GM12801 (cell line): ENCODE results near the gene SPAG8.

Experiments
- TF ChIP-seq, protein P1 (sequence below): IDR thresholded peaks from one replicate; pipeline ENCODE4 v1.5.1; 2011; ENCODE audit warnings: control low read depth; ENCODE audit not compliant: insufficient read length; ENCODE audit errors: extremely low read depth

SPAG8 gene, protein sequence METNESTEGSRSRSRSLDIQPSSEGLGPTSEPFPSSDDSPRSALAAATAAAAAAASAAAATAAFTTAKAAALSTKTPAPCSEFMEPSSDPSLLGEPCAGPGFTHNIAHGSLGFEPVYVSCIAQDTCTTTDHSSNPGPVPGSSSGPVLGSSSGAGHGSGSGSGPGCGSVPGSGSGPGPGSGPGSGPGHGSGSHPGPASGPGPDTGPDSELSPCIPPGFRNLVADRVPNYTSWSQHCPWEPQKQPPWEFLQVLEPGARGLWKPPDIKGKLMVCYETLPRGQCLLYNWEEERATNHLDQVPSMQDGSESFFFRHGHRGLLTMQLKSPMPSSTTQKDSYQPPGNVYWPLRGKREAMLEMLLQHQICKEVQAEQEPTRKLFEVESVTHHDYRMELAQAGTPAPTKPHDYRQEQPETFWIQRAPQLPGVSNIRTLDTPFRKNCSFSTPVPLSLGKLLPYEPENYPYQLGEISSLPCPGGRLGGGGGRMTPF

DNA sequence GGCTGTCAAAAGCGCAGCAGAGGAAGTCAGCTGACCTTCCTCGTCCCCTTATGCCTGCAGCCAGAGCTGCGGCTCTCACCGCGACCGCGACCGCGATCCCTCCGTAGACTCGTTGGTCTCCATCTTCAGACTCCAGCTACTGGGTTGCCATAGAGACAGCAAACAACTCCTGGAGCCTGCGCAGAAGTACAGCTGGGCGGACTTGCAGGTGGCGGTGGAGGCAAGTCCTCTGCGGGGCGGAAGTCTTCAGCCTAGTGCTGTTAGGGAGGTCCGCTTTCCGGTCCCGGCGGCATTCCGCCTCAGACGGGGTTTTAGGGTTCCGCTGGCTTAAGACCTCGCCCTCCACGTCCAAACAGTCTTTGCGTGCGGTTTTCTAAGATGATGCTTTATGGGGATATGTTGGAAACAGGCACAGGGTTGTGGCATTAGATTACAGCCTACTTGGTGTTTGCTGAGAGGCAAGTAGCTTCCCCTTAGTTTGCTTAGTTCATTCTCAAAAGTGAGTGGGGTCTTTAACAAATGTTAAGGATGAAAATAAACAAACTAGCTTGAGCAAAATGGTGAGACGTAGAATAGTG lies at the start of gene SPAG8:
Gene SPAG8, minus strand, starts transcription at position 238 of the 578 bp plus-strand sequence. Its CDS starts 115 bp downstream, at position 123.
- TF ChIP-seq, protein P1, sequence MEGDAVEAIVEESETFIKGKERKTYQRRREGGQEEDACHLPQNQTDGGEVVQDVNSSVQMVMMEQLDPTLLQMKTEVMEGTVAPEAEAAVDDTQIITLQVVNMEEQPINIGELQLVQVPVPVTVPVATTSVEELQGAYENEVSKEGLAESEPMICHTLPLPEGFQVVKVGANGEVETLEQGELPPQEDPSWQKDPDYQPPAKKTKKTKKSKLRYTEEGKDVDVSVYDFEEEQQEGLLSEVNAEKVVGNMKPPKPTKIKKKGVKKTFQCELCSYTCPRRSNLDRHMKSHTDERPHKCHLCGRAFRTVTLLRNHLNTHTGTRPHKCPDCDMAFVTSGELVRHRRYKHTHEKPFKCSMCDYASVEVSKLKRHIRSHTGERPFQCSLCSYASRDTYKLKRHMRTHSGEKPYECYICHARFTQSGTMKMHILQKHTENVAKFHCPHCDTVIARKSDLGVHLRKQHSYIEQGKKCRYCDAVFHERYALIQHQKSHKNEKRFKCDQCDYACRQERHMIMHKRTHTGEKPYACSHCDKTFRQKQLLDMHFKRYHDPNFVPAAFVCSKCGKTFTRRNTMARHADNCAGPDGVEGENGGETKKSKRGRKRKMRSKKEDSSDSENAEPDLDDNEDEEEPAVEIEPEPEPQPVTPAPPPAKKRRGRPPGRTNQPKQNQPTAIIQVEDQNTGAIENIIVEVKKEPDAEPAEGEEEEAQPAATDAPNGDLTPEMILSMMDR = no peak

DNA sequence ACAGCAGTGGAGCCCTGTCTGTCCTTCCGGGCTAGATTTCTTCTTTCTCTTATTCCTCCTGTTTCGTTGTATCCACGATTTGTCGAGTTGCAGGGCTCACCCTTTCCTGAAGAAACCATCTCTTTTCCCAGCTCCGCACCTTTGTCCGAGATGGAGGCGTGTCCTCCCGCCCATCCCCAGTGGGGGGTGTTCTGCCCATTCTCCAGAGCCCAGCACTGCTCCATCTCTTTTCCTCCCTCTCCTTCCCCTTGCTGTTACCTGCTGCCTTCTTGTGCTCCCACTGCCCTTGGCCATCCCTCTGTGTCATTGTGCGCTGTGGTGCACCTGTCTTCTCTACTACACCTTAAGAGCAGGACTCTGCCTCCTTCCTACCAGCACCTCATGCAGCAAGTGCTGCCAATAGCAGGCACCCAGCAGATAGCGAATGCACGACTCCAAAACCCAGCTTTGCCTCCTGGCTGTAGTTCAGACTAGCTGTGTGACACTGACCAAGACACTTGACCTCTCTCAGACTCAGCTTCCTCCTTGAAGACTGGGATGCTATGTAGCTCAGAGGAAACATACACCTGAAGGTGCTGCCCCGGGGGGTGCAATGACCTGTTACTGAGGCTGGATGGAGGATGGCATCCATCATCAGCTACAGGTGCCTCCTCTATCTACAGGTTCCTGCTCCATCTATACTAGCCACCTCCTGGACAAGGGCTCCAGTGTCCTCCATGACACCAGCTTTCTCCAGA lies 49.3 kb upstream of the SPAG8 start:
- TF ChIP-seq, protein P1 = no peak

DNA sequence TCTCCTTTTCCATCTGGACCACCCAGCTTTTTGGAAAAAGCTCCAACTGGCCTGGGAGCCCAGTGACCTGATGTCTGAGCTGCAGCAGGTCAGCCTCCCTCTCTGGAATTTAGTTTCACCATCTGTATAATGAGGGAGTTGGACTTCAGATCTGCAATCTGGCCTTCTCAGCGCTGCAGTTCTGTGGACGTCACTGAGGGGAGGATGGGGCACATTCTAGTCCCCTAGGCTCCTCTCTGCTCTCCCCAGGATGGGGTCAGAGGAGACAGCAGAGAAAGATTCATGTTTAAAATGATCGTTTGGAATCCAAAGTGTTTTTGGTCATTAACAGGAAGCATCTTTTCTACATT lies 47.9 kb upstream of the SPAG8 start:
- TF ChIP-seq, protein P1 = no peak

DNA sequence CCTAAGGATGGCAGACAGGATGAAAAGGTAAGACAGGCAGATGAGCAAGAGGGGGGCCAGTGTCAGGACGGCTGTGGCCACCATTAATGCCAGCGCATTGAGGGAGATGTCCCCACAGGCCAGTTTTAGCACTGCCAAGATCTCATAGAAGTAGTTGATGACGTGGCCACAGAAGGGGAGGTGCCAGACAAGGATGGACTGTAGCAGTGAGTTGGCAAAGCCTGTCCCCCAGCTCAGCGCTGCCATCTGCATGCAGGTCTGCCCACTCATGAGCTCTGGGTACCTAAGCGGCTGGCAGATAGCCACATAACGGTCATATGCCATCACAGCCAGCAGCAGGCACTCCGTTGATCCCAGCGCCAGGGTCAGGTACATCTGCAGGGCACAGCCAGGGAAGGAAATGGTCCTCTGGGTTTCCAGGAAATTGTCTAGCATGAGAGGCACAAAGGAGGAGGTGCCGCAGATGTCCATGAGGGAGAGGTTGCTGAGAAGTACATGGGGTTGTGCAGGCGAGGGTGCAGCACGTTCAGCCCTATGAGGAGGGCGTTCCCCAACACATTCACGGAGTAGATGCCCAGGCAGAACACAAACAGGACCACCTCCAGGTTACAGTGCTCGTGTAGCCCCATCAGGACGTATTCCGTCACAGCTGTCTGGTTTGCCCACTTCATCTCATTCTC lies 47.4 kb upstream of the SPAG8 start:
- TF ChIP-seq, protein P1 = no peak

DNA sequence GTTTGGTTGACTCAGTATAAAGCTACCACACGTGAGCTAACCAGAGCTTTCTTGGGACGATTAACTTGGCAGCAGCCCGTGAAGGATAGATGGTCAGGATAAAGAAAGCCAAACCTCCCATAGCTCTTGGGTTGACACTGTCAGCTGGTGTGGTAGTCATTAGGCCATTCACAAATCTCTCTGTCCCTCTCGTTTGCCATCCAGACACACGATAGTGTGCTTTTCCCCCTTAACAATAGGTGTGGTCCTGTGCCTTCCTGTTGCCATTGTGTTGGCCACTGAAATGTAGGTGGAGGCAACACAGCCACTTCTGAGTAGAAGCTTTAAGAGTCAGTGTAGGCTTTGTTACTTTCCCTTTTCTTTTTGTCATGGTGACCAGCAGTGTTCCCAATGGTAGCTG lies 46.4 kb upstream of the SPAG8 start:
- TF ChIP-seq, protein P1 = no peak

DNA sequence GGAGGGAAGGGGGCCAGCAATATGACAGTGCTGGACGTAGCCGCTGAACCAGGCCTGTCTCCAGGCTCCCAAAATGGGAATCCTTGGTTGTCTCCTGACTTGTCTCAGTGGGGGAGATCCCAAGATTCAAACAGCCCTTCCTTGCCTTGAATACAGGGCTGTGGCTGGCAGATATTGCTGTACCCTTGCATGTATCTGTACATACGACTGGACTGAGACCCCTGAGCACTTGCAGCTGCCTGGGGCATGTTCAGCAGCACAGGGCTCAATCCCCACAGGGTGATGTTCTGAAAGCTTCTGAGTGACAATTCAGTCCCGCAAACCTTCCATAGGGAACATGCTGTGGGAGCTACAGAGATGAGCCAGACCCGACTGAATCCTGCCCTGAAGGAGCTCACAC lies 44.8 kb upstream of the SPAG8 start:
- TF ChIP-seq, protein P1 = no peak

DNA sequence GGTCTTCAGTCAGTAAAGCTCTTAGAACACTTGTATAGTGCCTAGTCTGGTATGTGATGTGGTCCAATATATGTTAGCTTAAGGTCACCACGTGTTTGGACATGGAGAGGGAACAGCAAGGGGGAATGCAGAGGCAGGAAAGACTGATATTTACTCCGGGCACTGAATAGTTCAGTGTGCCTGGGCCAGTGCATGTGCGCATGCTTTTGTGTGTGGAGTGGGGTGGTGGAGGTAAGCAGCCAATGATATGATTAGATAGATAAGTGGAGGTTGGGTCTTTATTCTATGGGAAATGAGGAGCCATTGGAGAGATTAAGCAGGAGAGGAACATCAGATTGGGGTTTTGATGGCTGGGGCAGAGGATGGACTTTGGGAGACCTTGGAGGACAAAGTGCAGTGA lies 44.1 kb upstream of the SPAG8 start:
- TF ChIP-seq, protein P1 = no peak
